Measurements from ENCODE around the gene MLYCD.

- TF ChIP-seq CTCF (IDR thresholded peaks at IDR 0.05; ENCODE audit: low read length): no peak
- no peak for TF ChIP-seq EZH2 (optimal IDR thresholded peaks at IDR 0.05; ENCODE audit: low read depth, low read length)
- no peak for TF ChIP-seq EZH2phosphoT487 (IDR thresholded peaks at IDR 0.05; ENCODE audit: low read length)
These were observed 7.2 kb upstream of the MLYCD start for GRCh38 chr16:83891742-83892141.

All from MM.1S (cell line).